NCI-H128 (cell line): Measurements from ENCODE around the gene CLEC16A.
A peak's percentile ranks its signal among the peaks of the same experiment; 100 is the strongest.
"Not testable (repeated sequence)": the region's sequence is repeated elsewhere in the genome, so short reads cannot be mapped to it uniquely, and the experiment has no call there.

Source experiments
- DNase-seq: peaks from one replicate; lab custom pipeline; 2025; ENCODE audit not compliant: unreplicated experiment; lab: John Stamatoyannopoulos, UW

The CLEC16A gene

GRCh38 chr16:10938796-10939648 is 5.3 kb upstream of the CLEC16A start:
- no peak for DNase-seq

DNA sequence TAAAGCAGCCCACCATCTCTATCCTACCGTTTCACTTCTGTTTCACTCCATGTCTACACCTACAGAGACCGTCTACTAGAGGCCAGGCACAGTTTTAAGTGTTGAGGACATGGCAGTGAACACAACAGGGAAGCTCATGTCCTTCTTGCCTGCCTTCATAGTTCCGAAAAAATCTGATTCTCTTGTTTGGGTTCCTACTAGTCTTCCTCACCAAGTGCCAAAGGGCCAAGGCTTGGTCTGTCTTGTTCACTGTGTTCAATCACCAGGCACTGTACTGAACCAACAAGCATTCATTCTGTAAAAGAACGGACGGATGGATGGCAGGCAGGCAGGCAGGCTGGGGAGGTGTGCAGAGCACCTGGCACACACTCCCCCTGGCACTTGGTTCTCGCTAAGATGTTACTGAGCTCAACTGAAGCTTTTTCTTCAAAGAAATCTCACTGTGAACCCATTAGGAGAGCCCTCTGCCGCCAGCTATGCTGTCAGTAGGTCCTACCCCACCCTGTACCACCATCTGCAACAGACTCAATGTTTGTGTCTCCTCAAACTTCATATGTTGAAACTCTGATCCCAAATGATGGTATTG is 4.6 kb upstream of the CLEC16A start:
- no peak for DNase-seq

- no peak for DNase-seq
Measured at GRCh38 chr16:10940501-10941079, 3.8 kb upstream of the CLEC16A start.

GRCh38 chr16:10941127-10941933 is 3.0 kb upstream of the CLEC16A start:
- no peak for DNase-seq

DNA sequence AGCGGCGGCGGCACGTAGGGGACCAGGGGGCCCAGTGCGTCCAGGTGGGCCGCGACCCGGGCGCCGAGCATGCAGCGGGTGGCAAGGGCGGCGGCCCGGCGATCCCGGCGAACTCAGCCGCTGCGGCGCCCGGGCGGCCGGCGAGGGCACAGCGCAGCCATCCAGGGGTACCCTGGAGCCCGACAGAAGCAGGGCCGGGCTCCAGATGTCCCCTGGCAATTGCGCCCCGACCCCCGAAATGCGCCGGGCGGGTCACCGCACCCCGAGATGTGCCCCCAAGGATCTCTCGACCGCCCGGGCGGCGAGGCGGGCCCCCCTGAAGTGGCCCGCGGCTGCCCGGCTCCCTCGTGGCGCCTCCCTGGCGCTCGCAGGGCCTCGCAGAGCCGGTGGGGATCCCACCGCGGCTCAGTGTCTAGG is 2.4 kb upstream of the CLEC16A start:
- not testable (repeated sequence) for DNase-seq

GRCh38 chr16:10942352-10943063 is 1.9 kb upstream of the CLEC16A start, which contains the start of gene DEXI:
Gene DEXI (minus strand): TSS chr16:10942468. CDS start chr16:10942005, 463 bp downstream.
- DNase-seq, result peak; percentile 75

- no peak for DNase-seq
Measured at GRCh38 chr16:10943064-10943353, 1.4 kb upstream of the CLEC16A start.

DNA sequence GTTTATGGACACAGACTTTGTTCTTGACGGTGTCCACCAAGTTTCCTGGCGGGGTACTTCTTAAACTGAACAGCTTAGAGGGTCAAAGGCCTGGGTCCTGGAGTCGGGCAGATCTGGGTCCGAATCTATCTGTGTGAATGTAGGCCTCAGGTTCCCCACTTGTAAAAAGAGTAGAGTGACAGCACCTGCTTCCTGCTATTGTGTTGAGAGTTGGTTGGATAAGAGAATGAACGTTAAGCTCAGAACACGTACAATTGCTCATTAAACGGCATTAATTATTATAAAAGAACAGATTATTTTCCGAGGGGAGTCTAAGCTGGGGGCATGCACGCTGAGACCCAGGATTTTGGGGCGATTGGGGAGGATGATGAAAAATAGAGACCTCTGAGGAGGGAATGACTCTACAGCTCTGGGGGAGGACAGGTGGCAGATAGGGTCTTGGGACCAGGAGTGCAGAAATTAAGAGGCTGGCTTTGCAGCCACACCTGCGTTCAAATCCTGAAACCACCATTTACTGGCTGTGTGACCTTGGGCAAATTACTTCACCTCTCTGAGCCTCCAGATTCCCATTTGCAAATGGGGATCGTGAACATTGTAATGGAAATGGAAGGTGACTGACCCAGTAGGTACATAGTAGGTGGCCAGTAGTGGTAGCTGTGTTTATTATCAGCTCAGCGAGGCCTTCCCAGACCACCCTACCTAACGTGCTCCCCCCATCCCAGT is 862 bp downstream of the CLEC16A start:
- no peak for DNase-seq

- no peak for DNase-seq
Measured at GRCh38 chr16:10946308-10946707, 1.9 kb downstream of the CLEC16A start.

DNA sequence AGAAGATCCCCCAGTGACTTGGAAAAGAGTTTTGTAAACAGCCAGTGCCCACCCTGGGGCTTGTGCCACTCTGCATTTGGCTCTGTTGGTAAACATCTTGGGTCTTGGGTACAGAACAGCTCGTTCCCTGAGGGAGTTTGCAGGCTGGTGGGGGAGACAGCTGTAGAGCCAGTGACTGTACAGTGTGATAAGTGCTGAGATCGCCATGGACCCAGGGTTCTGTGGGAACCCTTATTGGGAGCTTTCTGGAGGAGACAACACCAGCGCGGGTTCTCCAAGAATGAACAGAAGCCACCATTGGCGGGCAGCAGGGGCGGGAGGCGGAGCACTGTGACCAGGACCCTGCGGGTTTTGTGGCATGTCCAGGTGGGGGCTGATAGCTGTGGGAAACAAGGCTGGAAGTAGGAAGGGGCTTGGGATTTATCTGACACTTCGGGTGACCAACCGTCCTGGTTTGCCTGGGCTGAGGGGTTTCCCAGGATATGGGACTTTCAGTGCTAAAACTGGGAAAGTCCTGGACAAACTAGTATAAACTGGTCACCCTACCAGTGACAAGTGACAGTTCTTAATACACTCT is 2.9 kb downstream of the CLEC16A start:
- DNase-seq, result no peak

- no peak for DNase-seq
Measured at GRCh38 chr16:10949424-10949970, 5.1 kb downstream of the CLEC16A start.

GRCh38 chr16:10950393-10950792 is 6.0 kb downstream of the CLEC16A start:
- DNase-seq, result no peak

- DNase-seq, result no peak
Measured at GRCh38 chr16:10951026-10951425, 6.7 kb downstream of the CLEC16A start.

DNA sequence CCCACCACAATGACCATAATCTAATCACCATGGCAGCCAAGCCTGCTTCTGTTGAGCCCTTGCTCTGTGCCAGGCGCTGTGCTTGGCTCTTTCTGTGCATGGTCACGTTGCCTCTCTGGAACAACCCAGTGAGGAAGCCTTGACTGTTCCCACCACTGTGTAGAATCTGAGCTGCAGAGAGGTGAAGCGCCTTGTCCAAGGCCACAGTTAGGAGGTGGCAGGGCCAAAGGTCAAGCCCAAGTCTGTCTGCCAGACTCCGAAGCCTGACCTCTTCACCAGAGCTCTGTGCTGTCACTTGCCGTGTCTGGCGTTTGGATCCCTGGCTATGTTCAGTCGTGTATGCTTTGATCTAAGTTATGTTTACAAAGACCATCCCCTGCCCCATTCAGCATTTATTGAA is 10.5 kb downstream of the CLEC16A start:
- no peak for DNase-seq

- DNase-seq, result no peak
Measured at GRCh38 chr16:10957771-10958482, 13.6 kb downstream of the CLEC16A start.

GRCh38 chr16:10959161-10959560 is 14.8 kb downstream of the CLEC16A start:
- no peak for DNase-seq

GRCh38 chr16:10961231-10961630 is 16.9 kb downstream of the CLEC16A start:
- DNase-seq, result no peak

GRCh38 chr16:10964039-10964890 is 19.9 kb downstream of the CLEC16A start:
- peak; percentile 36 for DNase-seq
